DMS79 treated with DMSO at 0.1 percent for 48 hours (cell line): ENCODE results near the gene FAXDC2.
A peak's percentile ranks its signal among the peaks of the same experiment; 100 is the strongest.

Experiments used
- DNase-seq: peaks from one replicate; lab custom pipeline; 2025; lab: John Stamatoyannopoulos, UW

Gene FAXDC2

GRCh38 chr5:154797762-154798161, 52.6 kb downstream of the FAXDC2 start:
- DNase-seq: no peak

- no peak for DNase-seq
Observed at GRCh38 chr5:154795235-154795596, 55.2 kb downstream of the FAXDC2 start.

GRCh38 chr5:154794525-154795234, 55.7 kb downstream of the FAXDC2 start:
- DNase-seq: no peak

- no peak for DNase-seq
Observed at GRCh38 chr5:154793599-154794524, 56.5 kb downstream of the FAXDC2 start.

GRCh38 chr5:154791535-154791934, 58.9 kb downstream of the FAXDC2 start:
- no peak for DNase-seq

GRCh38 chr5:154788212-154788611, 62.2 kb downstream of the FAXDC2 start:
- no peak for DNase-seq

GRCh38 chr5:154786414-154786813, 64.0 kb downstream of the FAXDC2 start:
- no peak for DNase-seq

- no peak for DNase-seq
Observed at GRCh38 chr5:154784856-154785255, 65.5 kb downstream of the FAXDC2 start.

GRCh38 chr5:154783774-154784460, 66.5 kb downstream of the FAXDC2 start:
- no peak for DNase-seq

- no peak for DNase-seq
Observed at GRCh38 chr5:154782812-154783592, 67.4 kb downstream of the FAXDC2 start.

GRCh38 chr5:154782326-154782725, 68.1 kb downstream of the FAXDC2 start:
- no peak for DNase-seq

GRCh38 chr5:154780128-154780527, 70.3 kb downstream of the FAXDC2 start:
- DNase-seq: no peak

- no peak for DNase-seq
Observed at GRCh38 chr5:154779105-154779504, 71.3 kb downstream of the FAXDC2 start.

GRCh38 chr5:154778534-154778933, 71.9 kb downstream of the FAXDC2 start:
- DNase-seq: no peak

- DNase-seq: peak; percentile 33
Observed at GRCh38 chr5:154776167-154776566, 74.2 kb downstream of the FAXDC2 start.

- no peak for DNase-seq
Observed at GRCh38 chr5:154773326-154773725, 77.1 kb downstream of the FAXDC2 start.

- DNase-seq: peak; percentile 10
Observed at GRCh38 chr5:154771383-154771901, 79.0 kb downstream of the FAXDC2 start.

GRCh38 chr5:154770111-154770510, 80.3 kb downstream of the FAXDC2 start:
- no peak for DNase-seq
